DND-41 (cell line): ENCODE data around the gene CTPS2.

Experiments
- ATAC-seq: fragments of 200-7000 bp; cut with Tn5 transposase; 3 replicates; pipeline ENCODE4 v1.9.1; 2021; ENCODE audit warnings: low read depth; ENCODE audit not compliant: insufficient read depth
- DNase-seq: peaks from one replicate; pipeline ENCODE4 v3.0.0-alpha.2; 2020
- H2AFZ ChIP-seq: 2 replicates; pipeline ENCODE4 v1.6.0; 2012; ENCODE audit warnings: low read depth, low read length
- H3K27ac ChIP-seq: 2 replicates; pipeline ENCODE4 v1.5.1; 2012; ENCODE audit warnings: low read length, inconsistent platforms
- H3K27me3 ChIP-seq: fragments of 200-600 bp; sonication (generic); 2 replicates; pipeline ENCODE4 v1.6.0; 2012; ENCODE audit warnings: low read length, mild to moderate bottlenecking, inconsistent platforms; ENCODE audit not compliant: insufficient read depth, poor library complexity
- H3K36me3 ChIP-seq: 2 replicates; pipeline ENCODE4 v1.5.1; 2012; ENCODE audit warnings: low read length, inconsistent platforms; ENCODE audit not compliant: insufficient read depth
- H3K4me1 ChIP-seq: 2 replicates; pipeline ENCODE4 v1.5.1; 2012; ENCODE audit warnings: mild to moderate bottlenecking, low read length; ENCODE audit not compliant: insufficient read depth
- H3K4me2 ChIP-seq: 2 replicates; pipeline ENCODE4 v1.6.0; 2012; ENCODE audit warnings: mild to moderate bottlenecking, moderate library complexity, low read length, inconsistent platforms; ENCODE audit not compliant: insufficient read depth
- H3K4me3 ChIP-seq, 2 experiments: fragments of 200-600 bp in 1 of 2; shearing (Covaris generic) in 1 of 2; 2 replicates each; pipeline ENCODE4 v1.5.1; 2012 to 2016; ENCODE audit warnings: inconsistent platforms in 2 of 2, low read length in 2 of 2, mild to moderate bottlenecking in 2 of 2, low read depth in 1 of 2, moderate library complexity in 1 of 2
- H3K79me2 ChIP-seq: 2 replicates; pipeline ENCODE4 v1.6.0; 2012; ENCODE audit warnings: low read length, inconsistent platforms; ENCODE audit not compliant: insufficient read depth
- H3K9ac ChIP-seq: 2 replicates; pipeline ENCODE4 v1.6.0; 2012; ENCODE audit warnings: low read depth, mild to moderate bottlenecking, inconsistent platforms, low read length, moderate library complexity
- H3K9me3 ChIP-seq: 2 replicates; pipeline ENCODE4 v1.5.1; 2012; ENCODE audit warnings: low read length, moderate library complexity, mild to moderate bottlenecking, inconsistent platforms; ENCODE audit not compliant: insufficient read depth, severe bottlenecking
- H4K20me1 ChIP-seq: 2 replicates; pipeline ENCODE4 v1.6.0; 2012; ENCODE audit warnings: low read length; ENCODE audit not compliant: insufficient read depth
- EZH2 ChIP-seq: IDR thresholded peaks from 3 replicates; pipeline ENCODE4 v1.6.1; 2012; ENCODE audit warnings: borderline replicate concordance, low read depth, mild to moderate bottlenecking, moderate library complexity, low read length, inconsistent platforms; ENCODE audit not compliant: severe bottlenecking
- TF ChIP-seq, protein P1 (sequence below): IDR thresholded peaks from 2 replicates; pipeline ENCODE4 v1.5.1; 2012; ENCODE audit warnings: borderline replicate concordance, low read length, moderate library complexity, mild to moderate bottlenecking; ENCODE audit not compliant: poor library complexity, severe bottlenecking; ENCODE audit errors: extremely low read depth

Gene CTPS2

DNA sequence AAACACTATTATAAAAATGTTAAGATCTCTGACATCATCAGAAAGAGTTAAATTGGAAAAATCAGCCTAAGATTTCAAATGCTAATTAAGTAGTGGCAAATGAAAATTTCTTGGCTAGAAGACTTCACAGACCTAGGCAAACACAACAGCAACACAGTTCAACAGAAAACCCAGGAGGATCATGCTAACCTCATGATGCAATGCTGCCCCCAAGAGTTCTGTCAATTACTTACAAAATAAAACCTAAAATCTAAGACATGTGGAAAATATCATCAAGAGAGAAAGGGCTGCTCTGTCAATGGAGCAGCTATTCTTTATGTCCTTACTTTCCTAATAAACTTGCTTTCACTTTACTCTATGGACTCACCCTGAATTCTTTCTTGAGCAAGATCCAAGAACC is 41.5 kb downstream of the CTPS2 start:
- no peak overlapping the region for H3K4me3 ChIP-seq
- no peaks in the 10 kb centered on the region for H3K27me3 ChIP-seq
- peak; percentile 40; the same call in 1 of the 3 replicates for ATAC-seq
- no peak overlapping the region for H3K9ac ChIP-seq
- no peaks in the 10 kb centered on the region for H3K4me1 ChIP-seq
- H3K36me3 ChIP-seq = peaks cover 10% of the 10 kb centered on the region
- H3K4me2 ChIP-seq = no peak overlapping the region
- no peaks in the 10 kb centered on the region for H4K20me1 ChIP-seq
- TF ChIP-seq, protein P1, sequence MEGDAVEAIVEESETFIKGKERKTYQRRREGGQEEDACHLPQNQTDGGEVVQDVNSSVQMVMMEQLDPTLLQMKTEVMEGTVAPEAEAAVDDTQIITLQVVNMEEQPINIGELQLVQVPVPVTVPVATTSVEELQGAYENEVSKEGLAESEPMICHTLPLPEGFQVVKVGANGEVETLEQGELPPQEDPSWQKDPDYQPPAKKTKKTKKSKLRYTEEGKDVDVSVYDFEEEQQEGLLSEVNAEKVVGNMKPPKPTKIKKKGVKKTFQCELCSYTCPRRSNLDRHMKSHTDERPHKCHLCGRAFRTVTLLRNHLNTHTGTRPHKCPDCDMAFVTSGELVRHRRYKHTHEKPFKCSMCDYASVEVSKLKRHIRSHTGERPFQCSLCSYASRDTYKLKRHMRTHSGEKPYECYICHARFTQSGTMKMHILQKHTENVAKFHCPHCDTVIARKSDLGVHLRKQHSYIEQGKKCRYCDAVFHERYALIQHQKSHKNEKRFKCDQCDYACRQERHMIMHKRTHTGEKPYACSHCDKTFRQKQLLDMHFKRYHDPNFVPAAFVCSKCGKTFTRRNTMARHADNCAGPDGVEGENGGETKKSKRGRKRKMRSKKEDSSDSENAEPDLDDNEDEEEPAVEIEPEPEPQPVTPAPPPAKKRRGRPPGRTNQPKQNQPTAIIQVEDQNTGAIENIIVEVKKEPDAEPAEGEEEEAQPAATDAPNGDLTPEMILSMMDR = peak; percentile 26
- no peak for TF ChIP-seq EZH2
- no peak overlapping the region for H3K27ac ChIP-seq
- no peak overlapping the region for H2AFZ ChIP-seq
- no peaks in the 10 kb centered on the region for H3K79me2 ChIP-seq
- no peaks in the 10 kb centered on the region for H3K9me3 ChIP-seq
- no peak for DNase-seq

- no peak overlapping the region for H3K4me3 ChIP-seq
- H3K36me3 ChIP-seq = peaks cover 16% of the 10 kb centered on the region
- no peaks in the 10 kb centered on the region for H3K27me3 ChIP-seq
- H3K27ac ChIP-seq = no peak overlapping the region
- H3K9ac ChIP-seq = no peak overlapping the region
- no peaks in the 10 kb centered on the region for H3K9me3 ChIP-seq
- no peak for TF ChIP-seq EZH2
- TF ChIP-seq, protein P1 = no peak
- no peak overlapping the region for H3K4me2 ChIP-seq
- no peaks in the 10 kb centered on the region for H3K79me2 ChIP-seq
- H3K4me1 ChIP-seq = no peaks in the 10 kb centered on the region
- no peak overlapping the region for H2AFZ ChIP-seq
- DNase-seq = no peak
- no peaks in the 10 kb centered on the region for H4K20me1 ChIP-seq
- ATAC-seq = no peak
Measured at GRCh38 chrX:16666541-16666940, 45.9 kb downstream of the CTPS2 start.

DNA sequence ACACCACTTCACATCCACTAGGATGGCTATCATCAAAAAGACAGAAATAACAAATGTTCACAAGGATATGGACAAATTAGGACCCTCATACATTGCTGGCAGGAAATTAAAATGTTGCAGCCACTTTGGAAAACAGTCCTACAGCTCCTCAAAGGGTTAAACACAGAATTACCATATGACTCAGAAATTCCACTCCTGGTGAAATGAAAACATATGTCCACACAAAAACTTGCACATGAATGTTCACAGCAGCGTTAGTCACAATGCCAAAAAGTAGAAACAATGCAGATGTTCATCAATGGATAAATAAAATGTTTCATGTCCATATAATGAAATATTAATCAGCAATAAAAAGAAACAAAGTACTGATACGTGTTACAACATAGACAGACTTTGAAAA is 47.4 kb downstream of the CTPS2 start:
- ATAC-seq (no peak), DNase-seq (no peak)
- Histone ChIP-seq H2AFZ (no peak overlapping the region), H3K27ac (no peak overlapping the region), H3K9ac (no peak overlapping the region), H3K27me3 (no peaks in the 10 kb centered on the region), H3K4me3 (no peak overlapping the region), H3K4me1 (no peaks in the 10 kb centered on the region), H3K4me2 (no peak overlapping the region), H3K9me3 (no peaks in the 10 kb centered on the region), H3K36me3 (peaks cover 16% of the 10 kb centered on the region), H3K79me2 (no peaks in the 10 kb centered on the region), H4K20me1 (no peaks in the 10 kb centered on the region)
- TF ChIP-seq EZH2 = no peak
- TF ChIP-seq, protein P1 = no peak

GRCh38 chrX:16664626-16665025 is 47.8 kb downstream of the CTPS2 start:
- Histone ChIP-seq H3K4me2 (no peak overlapping the region), H3K4me1 (no peaks in the 10 kb centered on the region), H3K27ac (no peak overlapping the region), H3K9ac (no peak overlapping the region), H3K4me3 (no peak overlapping the region), H4K20me1 (no peaks in the 10 kb centered on the region), H3K36me3 (peaks cover 13% of the 10 kb centered on the region; the same call in 1 of the 2 replicates), H3K79me2 (no peaks in the 10 kb centered on the region), H3K27me3 (no peaks in the 10 kb centered on the region), H3K9me3 (no peaks in the 10 kb centered on the region), H2AFZ (no peak overlapping the region)
- DNase-seq (no peak), ATAC-seq (no peak)
- no peak for TF ChIP-seq EZH2
